Activated CD4-positive, alpha-beta T cell treated with anti-CD3 and anti-CD28 coated beads, Interleukin-10, Interleukin-2, amounts not matched to agents 100 ng/mL and 50 ng/mL, durations not matched to agents 16 hours and 8 hours (primary cell): Measurements from ENCODE around the gene RAB6A.
"Not testable (repeated sequence)": the region's sequence is repeated elsewhere in the genome, so short reads cannot be mapped to it uniquely, and the experiment has no call there.

Experiments used
- DNase-seq: peaks from one replicate; pipeline ENCODE4 v3.0.0-alpha.2; 2020

The RAB6A gene

GRCh38 chr11:73760679-73761402, at the start of gene RAB6A:
RAB6A (minus strand) TSS chr11:73761074; CDS start chr11:73760635, 439 bp downstream.
- DNase-seq = peak; percentile 100

- DNase-seq = no peak
Observed at GRCh38 chr11:73810637-73811036, 49.8 kb upstream of the RAB6A start.

- DNase-seq = no peak
Observed at GRCh38 chr11:73808052-73808451, 47.2 kb upstream of the RAB6A start.

- no peak for DNase-seq
Observed at GRCh38 chr11:73804712-73805111, 43.8 kb upstream of the RAB6A start.

GRCh38 chr11:73801136-73801535, 40.3 kb upstream of the RAB6A start:
- no peak for DNase-seq

DNA sequence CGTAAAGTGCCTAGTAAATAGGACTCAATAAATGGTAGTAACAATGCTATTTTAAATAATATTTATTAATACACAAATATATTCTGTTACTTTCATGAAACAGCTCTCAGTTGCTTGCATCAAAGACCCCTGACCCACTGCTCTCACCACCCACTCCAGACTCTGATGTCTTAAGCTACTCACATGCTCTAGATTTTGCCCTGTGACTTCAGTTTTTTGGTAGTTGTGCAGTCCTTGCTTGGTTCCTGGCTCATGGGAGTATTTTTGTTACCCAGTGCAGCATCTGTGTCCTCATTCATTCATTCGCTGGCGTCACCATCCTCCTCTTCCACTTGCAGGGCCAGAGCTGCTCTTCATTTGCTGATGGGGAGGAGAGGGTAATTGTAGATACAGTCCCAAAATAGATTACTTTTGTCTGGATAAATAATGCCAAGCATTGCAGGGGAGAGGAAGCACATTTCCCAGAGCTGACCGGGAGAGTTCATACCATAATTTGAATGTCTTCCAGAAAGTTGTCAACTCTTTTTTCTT, 39.5 kb upstream of the RAB6A start:
- no peak for DNase-seq

DNA sequence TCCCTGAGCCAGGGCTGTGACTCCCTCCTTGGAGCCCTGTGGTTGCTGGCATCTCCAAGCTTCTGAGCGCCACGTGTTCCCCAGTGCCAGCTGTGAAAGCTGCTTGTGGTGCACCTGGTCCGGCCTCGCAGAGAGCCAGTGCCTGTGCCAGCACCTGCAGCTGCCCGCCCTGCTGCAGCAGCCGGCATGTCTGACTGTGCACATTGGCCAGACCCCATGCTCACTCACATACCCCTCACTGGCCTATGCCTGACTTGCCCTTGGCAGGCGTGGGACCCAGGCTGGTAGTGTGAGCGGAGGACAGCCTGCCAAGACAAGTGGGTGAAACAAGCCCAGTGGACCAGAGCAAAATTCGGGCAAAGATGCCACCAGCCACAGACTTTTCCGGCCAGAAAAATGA, 36.6 kb upstream of the RAB6A start:
- DNase-seq = no peak

DNA sequence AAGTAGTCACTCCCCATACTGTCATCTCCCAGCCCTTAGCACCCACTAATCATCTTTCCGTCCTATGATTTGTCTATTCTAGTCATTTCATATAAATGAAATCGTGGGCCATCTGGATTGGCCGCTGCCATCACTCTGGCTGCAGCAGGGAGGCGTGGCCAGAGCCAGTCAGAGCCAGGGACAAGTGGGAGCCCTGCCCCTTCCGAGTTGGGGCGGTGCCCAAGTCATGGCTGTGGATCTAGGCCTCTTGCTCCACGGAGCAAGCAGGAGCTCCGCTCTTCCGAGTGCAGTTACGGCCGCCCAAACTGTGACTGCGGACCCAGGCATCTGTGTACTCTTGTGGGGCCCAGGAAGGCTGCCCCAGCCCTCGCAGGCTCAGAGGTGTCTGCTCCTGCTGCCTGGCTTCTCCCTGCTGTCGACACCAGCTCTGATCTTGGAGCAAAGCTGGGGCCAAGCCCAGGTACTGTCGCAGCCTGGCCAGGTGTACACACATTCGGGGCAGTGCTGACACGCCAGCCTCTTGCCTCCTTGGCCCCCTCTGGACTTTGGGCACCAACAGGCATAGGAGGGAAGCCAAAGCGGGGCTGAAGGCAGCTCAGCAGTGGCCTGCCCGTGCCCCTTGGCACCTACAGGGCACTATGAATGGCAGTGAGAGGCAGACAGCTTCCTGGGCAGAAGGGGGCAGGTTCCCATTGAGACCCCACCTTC, 35.2 kb upstream of the RAB6A start:
- no peak for DNase-seq

- no peak for DNase-seq
Observed at GRCh38 chr11:73792584-73792983, 31.7 kb upstream of the RAB6A start.

GRCh38 chr11:73789279-73789670, 28.4 kb upstream of the RAB6A start:
- no peak for DNase-seq

GRCh38 chr11:73787643-73788558, 27.0 kb upstream of the RAB6A start, which contains the start of gene MRPL48:
MRPL48 (plus strand) TSS chr11:73787874; CDS start chr11:73787972, 98 bp downstream.
- DNase-seq = peak; percentile 95

DNA sequence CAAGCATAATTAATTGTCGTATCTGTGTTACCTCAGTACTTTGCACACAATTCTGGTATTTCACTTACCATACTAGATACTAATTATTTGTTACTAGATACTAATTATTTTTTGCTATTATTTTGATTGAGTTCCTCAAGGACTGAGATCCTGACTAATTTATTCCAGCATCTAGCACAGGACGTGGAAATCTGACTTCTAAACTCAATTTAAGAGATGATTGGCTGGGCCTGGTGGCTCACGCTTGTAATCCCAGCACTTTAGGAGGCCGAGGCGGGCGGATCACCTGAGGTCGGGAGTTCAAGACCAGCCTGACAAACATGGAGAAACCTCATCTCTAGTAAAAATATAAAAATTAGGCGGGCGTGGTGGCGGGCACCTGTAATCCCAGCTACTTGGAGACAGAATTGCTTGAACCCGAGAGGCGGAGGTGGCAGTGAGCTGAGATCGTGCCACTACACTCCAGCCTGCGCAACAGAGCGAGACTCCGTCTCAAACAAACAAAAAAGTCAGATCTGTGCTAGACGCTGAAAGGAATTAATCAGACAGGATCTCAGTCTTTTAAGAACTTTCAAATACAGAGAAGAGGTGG, 26.3 kb upstream of the RAB6A start:
- no peak for DNase-seq

DNA sequence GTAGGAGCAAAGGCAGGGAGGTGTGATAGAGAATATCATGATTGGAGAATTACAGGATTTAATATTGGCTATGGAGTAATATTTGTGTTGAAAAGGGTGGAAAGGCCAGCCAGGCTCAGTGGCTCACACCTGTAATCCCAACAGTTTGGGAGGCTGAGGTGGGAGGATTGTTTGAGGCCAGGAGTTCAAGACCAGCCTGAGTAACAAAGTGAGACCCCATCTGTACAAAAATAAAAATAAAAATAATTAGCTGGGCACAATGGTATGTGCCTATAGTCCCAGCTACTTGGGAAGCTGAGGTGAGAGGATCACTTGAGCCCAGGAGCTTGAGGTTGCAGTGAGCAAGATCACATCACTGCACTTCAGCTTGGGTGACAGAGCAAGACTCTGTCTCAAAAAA, 24.6 kb upstream of the RAB6A start:
- not testable (repeated sequence) for DNase-seq

DNA sequence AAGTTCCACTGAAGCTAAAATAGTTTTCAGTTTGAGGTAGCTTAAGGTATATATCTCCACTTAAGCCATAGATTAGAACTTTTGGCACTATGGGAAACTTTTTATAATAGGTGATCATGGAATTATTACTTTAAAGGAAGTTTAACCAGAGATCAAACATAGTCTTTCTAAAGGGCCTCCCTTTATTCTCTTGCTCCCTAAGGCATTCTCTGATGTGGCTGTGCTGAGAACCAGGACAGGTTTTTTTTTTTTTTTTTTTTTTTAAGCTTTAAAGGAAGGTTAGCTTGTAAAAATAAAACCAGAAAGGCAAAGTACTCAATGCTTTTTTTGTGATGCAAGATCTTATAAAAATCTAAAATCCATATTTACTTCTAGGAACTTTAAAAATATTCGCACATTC, 23.9 kb upstream of the RAB6A start:
- DNase-seq = no peak

DNA sequence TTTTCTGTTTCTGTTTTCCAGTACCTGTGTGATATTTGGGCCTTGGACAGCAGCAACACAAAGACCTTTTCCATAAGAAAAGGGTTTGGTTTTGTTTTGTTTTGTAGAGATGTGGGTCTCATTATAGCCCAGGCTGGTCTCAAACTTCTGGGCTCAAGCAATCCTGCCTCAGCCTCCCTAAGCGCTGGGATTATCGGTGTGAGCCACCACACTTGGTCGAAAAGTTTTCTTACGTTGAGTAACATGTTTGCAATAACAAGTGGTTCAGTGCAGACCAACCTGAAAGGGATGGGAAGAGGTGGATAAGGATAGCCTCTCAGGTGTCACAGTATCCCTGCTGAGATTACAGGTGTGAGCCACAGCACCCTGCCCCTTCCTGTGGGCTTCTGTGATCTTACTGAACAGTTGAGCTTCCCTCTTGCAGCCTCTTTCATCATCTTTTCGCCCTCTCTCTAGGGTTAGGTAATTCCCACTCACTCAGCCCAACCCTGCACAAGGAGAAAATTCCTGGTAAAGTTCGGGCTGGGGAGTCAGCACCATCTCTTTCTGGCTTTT, 23.3 kb upstream of the RAB6A start:
- DNase-seq = peak; percentile 21

- no peak for DNase-seq
Observed at GRCh38 chr11:73783483-73784020, 22.7 kb upstream of the RAB6A start.

DNA sequence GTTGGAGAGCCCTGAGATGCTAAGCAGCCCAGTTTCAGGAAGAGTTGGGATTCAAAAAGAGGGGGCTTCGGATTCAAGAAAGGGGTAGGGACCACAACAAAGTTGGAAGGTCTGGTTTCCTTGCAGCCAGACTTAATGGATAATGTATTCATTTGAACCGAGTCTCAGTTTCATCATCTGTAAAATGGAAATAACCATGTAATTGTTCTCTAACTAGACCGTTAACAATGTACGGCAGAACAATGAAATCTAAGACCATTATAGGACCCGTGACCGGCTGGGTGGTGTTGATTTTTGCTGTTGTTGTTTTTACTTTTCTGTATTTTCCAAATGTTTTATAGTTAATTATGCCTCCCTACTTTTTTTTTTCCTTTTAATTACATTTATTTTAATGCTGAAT, 20.4 kb upstream of the RAB6A start:
- DNase-seq = no peak

DNA sequence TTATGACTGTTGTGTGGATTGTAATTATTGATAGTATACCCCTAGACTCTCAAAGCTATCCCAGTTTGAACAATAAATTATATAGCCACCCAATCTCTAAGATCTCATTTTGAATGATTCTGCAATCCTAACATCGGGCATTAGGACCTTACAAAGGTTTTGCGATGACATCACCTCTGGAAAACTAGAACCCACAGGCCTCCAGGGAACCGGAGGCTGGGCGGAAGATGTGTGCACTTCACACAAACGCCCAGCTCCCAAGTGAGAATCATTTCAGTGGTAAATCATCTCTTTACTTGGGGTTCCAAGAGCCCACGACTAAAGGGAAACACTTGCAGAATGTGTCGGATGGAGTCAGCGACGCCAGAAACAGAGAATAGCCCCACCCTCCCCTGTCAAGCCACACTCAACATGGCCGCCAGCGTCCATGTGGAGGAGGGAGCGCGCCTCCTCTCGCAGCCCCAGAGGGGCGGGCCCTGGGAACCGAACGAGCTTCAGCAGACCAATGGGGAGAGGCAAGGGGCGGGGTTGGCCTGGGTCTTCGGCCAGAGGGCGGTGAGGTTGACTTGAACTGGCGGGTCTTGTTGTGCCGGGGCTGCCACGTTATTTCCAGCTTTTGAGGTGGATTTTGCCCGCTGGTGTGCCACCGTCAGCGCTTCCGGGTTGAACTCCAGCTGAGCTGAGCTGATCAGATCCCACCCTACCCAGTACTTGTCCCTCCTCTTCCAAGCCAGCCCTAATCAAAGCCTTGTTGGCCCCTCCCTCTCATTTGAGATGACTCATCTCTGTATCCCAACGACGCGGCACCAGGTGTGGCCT, 18.4 kb upstream of the RAB6A start:
- peak; percentile 100 for DNase-seq

- not testable (repeated sequence) for DNase-seq
Observed at GRCh38 chr11:73770811-73771210, 9.9 kb upstream of the RAB6A start.

DNA sequence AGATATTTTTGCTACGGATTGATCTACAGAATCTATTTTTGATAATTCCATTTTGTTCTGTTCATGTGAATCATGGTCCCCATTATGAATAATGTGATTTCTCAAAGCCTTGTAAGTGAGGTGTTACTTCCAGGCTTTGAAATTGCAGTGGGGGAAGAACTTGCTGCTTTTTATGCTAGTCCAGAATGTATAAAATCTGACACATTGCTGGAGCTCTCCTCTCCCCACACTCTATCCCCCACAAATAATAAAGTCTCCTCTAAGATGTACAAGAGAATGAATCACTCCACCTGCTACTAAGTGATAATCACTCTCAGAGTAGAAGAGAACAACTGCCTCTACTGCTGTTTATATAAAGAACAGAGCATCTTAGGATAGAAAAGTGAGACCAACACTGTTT, 5.9 kb upstream of the RAB6A start:
- no peak for DNase-seq

- no peak for DNase-seq
Observed at GRCh38 chr11:73762732-73763131, 1.9 kb upstream of the RAB6A start.
